WTC11 (cell line): Measurements from ENCODE around the gene OR5K4. TPM values are rescaled to one million over a fixed set of nuclear protein-coding genes. Genes with fewer than 3 reads are reported as not detected.
A peak's percentile ranks its signal among the peaks of the same experiment; 100 is the strongest.
"Not testable (repeated sequence)": the region's sequence is repeated elsewhere in the genome, so short reads cannot be mapped to it uniquely, and the experiment has no call there.

Source experiments
- ATAC-seq: fragments of 200-7000 bp; cut with Tn5 transposase; 2 replicates; pipeline ENCODE4 v1.10.0; 2021; ENCODE audit warnings: mild to moderate bottlenecking, moderate library complexity
- CTCF ChIA-PET: fragments of 300-600 bp; sonication (Branson Sonifier 250); formaldehyde crosslinking; loops from one replicate; lab custom pipeline; 2021; ENCODE audit warnings: antibody characterized with exemption; lab: Charles Lee
- POLR2A ChIA-PET: fragments of 350-600 bp; sonication (Branson Sonifier 250); formaldehyde crosslinking; loops from one replicate; lab custom pipeline; 2021; ENCODE audit warnings: antibody characterized with exemption; lab: Charles Lee
- DNase-seq: peaks from one replicate; pipeline ENCODE4 v3.0.0; 2021; ENCODE audit warnings: low spot score
- H3K27ac Mint-ChIP-seq: 2 replicates; pipeline ENCODE4 v1.8.0; 2021; ENCODE audit warnings: mixed read lengths
- H3K27me3 Mint-ChIP-seq: 2 replicates; pipeline ENCODE4 v1.8.0; 2021; ENCODE audit warnings: low read depth, mild to moderate bottlenecking, moderate library complexity, mixed read lengths
- H3K36me3 Mint-ChIP-seq: 2 replicates; pipeline ENCODE4 v1.8.0; 2021; ENCODE audit warnings: mixed read lengths
- H3K4me1 Mint-ChIP-seq: 2 replicates; pipeline ENCODE4 v1.8.0; 2022; ENCODE audit warnings: mixed read lengths
- H3K4me3 Mint-ChIP-seq: 2 replicates; pipeline ENCODE4 v1.8.0; 2021; ENCODE audit warnings: mild to moderate bottlenecking, moderate library complexity, mixed read lengths
- H3K9me3 Mint-ChIP-seq: 2 replicates; pipeline ENCODE4 v1.8.0; 2021; ENCODE audit warnings: mixed read lengths
- ATF2 ChIP-seq: sonication (generic); formaldehyde crosslinking; IDR thresholded peaks from 2 replicates; pipeline ENCODE4 v1.8.1; 2022; ENCODE audit warnings: low read depth, missing genetic modification reagents, borderline replicate concordance
- CBFB ChIP-seq: sonication (generic); formaldehyde crosslinking; IDR thresholded peaks from 2 replicates; pipeline ENCODE4 v1.8.1; 2022; ENCODE audit warnings: mild to moderate bottlenecking, low read depth, missing genetic modification reagents
- CREB1 ChIP-seq: sonication (generic); formaldehyde crosslinking; IDR thresholded peaks from 2 replicates; pipeline ENCODE4 v1.8.0; 2023; ENCODE audit warnings: mild to moderate bottlenecking, missing genetic modification reagents
- SMAD4 ChIP-seq: sonication (generic); formaldehyde crosslinking; IDR thresholded peaks from 2 replicates; pipeline ENCODE4 v1.8.0; 2022; ENCODE audit warnings: mild to moderate bottlenecking, missing genetic modification reagents
- TP53 ChIP-seq: sonication (generic); formaldehyde crosslinking; IDR thresholded peaks from 2 replicates; pipeline ENCODE4 v1.8.1; 2023; ENCODE audit warnings: mild to moderate bottlenecking, missing genetic modification reagents
- ZNF138 ChIP-seq: sonication (generic); formaldehyde crosslinking; conservative IDR thresholded peaks from 2 replicates; pipeline ENCODE4 v1.8.1; 2022; ENCODE audit warnings: mild to moderate bottlenecking, moderate library complexity, missing genetic modification reagents
- ZNF317 ChIP-seq: sonication (generic); formaldehyde crosslinking; IDR thresholded peaks from 2 replicates; pipeline ENCODE4 v1.8.1; 2023; ENCODE audit warnings: low read depth, mild to moderate bottlenecking, moderate library complexity, missing genetic modification reagents, borderline replicate concordance
- ZNF396 ChIP-seq: fragments of 250-450 bp; sonication (Bioruptor Pico); IDR thresholded peaks from 2 replicates; pipeline ENCODE4 v1.8.0; 2021; ENCODE audit warnings: mild to moderate bottlenecking, moderate library complexity, borderline replicate concordance
- ZNF423 ChIP-seq: fragments of 250-450 bp; sonication (Bioruptor Pico); IDR thresholded peaks from 2 replicates; pipeline ENCODE4 v2.1.2; 2022; ENCODE audit warnings: mild to moderate bottlenecking, moderate library complexity
- total RNA-seq: library from RNA; stranded (reverse); gene quantifications from 3 replicates; pipeline ENCODE4 v1.2.3, GENCODE V29; 2021
- TF ChIP-seq, protein P1 (sequence below): fragments of 250-450 bp; sonication (Bioruptor Pico); conservative IDR thresholded peaks from 2 replicates; pipeline ENCODE4 v1.9.0; 2021; ENCODE audit warnings: mild to moderate bottlenecking
- TF ChIP-seq, protein P2 (sequence below): fragments of 250-450 bp; sonication (Bioruptor Pico); IDR thresholded peaks from 2 replicates; pipeline ENCODE4 v1.8.0; 2021; ENCODE audit warnings: mild to moderate bottlenecking

Gene OR5K4
- total RNA-seq, 1 experiment from 2014 or later = not detected

DNA sequence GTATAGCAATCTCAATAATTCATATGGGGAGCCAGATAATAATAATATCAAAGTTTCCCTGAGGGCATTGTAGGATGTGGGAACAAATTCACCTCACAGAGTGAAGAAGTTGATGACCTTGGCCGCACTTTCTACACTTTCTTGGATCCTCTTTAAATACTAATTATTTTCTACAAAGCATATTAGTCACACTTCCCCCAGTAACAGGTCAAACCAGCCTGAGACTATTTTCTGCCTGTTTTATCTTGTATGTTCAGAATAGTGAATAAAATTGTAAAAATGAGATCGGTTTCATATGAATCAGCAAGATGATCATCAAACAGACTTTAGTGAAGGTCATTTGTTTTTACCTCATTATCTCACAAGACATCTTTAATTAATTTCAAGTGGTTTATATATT is 34.5 kb downstream of the OR5K4 start:
- no peak for TF ChIP-seq ZNF396 (CRISPR knock-in tag)
- TF ChIP-seq, protein P1, sequence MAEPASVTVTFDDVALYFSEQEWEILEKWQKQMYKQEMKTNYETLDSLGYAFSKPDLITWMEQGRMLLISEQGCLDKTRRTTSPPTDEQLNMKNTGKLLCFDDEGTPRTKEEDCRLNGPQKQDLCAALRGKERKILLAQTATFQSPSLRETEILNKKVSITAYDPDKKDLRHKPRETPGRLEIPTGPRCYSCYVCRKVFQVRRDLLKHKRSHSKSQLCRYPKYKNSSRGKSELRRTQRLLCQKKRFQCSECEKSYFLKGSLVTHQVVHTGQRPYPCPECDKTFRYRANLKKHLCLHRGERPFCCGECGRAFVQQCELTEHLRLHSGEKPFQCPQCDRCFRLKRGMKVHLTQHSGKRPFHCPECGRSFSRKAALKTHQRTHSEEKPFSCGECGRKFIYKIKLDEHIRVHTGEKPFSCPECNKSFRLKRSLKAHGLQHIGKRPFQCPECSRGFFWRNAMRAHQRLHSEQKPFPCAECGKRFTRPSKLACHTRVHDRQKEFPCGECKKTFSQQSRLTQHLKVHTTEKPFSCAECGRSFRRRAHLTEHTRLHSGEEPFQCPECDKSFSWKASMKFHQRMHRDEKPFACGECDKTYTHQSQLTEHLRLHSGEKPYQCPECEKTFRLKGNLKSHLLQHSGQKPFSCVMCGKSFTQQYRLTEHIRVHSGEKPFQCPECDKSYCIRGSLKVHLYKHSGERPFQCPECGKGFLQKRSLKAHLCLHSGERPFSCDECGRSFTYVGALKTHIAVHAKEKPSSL (CRISPR knock-in tag) = no peak
- TF ChIP-seq, all 79 proteins: peak for 0
- H3K27ac Mint-ChIP-seq = no peak overlapping the region
- H3K4me3 Mint-ChIP-seq = no peak overlapping the region
- no peaks in the 10 kb centered on the region for H3K9me3 Mint-ChIP-seq
- H3K27me3 Mint-ChIP-seq = no peaks in the 10 kb centered on the region
- no peaks in the 10 kb centered on the region for H3K36me3 Mint-ChIP-seq
- ATAC-seq (no peak), DNase-seq (no peak)
- ChIA-PET CTCF (no interaction called here), POLR2A (no interaction called here)
- no peaks in the 10 kb centered on the region for H3K4me1 Mint-ChIP-seq

- Mint-ChIP-seq H3K9me3 (no peaks in the 10 kb centered on the region), H3K4me1 (peaks cover 16% of the 10 kb centered on the region), H3K27ac (no peak within 1 kb of the TSS), H3K4me3 (no peak within 1 kb of the TSS), H3K36me3 (no peaks in the 10 kb centered on the region), H3K27me3 (no peaks in the 10 kb centered on the region)
- DNase-seq = no peak
- ChIA-PET POLR2A (no interaction called here), CTCF (no interaction called here)
- ATAC-seq = no peak
- no peak for TF ChIP-seq CBFB
- TF ChIP-seq CREB1 (CRISPR knock-in tag) = no peak
- TF ChIP-seq ATF2 (CRISPR knock-in tag) = no peak
Observed at GRCh38 chr3:98390366-98390765, 36.7 kb downstream of the OR5K4 start, which contains the start of gene OR5K3. OR5K3 (plus strand) TSS chr3:98390666; CDS start chr3:98390666, 0 bp downstream.

- ChIA-PET CTCF (no interaction called here), POLR2A (no interaction called here)
- Mint-ChIP-seq H3K27ac (no peak overlapping the region), H3K4me1 (peaks cover 37% of the 10 kb centered on the region), H3K36me3 (peaks cover 32% of the 10 kb centered on the region), H3K9me3 (peaks cover 39% of the 10 kb centered on the region), H3K27me3 (no peaks in the 10 kb centered on the region), H3K4me3 (no peak overlapping the region)
- TF ChIP-seq, protein P2, sequence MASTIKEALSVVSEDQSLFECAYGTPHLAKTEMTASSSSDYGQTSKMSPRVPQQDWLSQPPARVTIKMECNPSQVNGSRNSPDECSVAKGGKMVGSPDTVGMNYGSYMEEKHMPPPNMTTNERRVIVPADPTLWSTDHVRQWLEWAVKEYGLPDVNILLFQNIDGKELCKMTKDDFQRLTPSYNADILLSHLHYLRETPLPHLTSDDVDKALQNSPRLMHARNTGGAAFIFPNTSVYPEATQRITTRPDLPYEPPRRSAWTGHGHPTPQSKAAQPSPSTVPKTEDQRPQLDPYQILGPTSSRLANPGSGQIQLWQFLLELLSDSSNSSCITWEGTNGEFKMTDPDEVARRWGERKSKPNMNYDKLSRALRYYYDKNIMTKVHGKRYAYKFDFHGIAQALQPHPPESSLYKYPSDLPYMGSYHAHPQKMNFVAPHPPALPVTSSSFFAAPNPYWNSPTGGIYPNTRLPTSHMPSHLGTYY (CRISPR knock-in tag) = no peak
- no peak for TF ChIP-seq TP53 (CRISPR knock-in tag)
- TF ChIP-seq SMAD4 (CRISPR knock-in tag) = no peak
- no peak for ATAC-seq
- DNase-seq = no peak
Observed at GRCh38 chr3:98395101-98395500, 41.4 kb downstream of the OR5K4 start.

GRCh38 chr3:98396482-98396881 is 42.8 kb downstream of the OR5K4 start:
- peak; percentile 46; the same call in 1 of the 2 replicates for TF ChIP-seq ZNF423 (CRISPR knock-in tag)
- peaks cover 44% of the 10 kb centered on the region for H3K36me3 Mint-ChIP-seq
- CTCF ChIA-PET, H3K27me3 Mint-ChIP-seq, POLR2A ChIA-PET, H3K4me3 Mint-ChIP-seq, DNase-seq, H3K27ac Mint-ChIP-seq: not testable (repeated sequence)
- ATAC-seq = peak; percentile 29
- H3K9me3 Mint-ChIP-seq = peaks cover 53% of the 10 kb centered on the region
- H3K4me1 Mint-ChIP-seq = peaks cover 37% of the 10 kb centered on the region

GRCh38 chr3:98398513-98398912 is 44.9 kb downstream of the OR5K4 start:
- TF ChIP-seq ZNF317 (CRISPR knock-in tag) (peak; percentile 96), ZNF138 (CRISPR knock-in tag) (no peak)
- no peak for ATAC-seq
- ChIA-PET CTCF (no interaction called here), POLR2A (no interaction called here)
- H3K27me3 Mint-ChIP-seq = no peaks in the 10 kb centered on the region
- no peak overlapping the region for H3K4me3 Mint-ChIP-seq
- H3K9me3 Mint-ChIP-seq = peaks cover 69% of the 10 kb centered on the region
- H3K36me3 Mint-ChIP-seq = peaks cover 61% of the 10 kb centered on the region
- H3K27ac Mint-ChIP-seq = no peak overlapping the region
- peaks cover 37% of the 10 kb centered on the region for H3K4me1 Mint-ChIP-seq
- DNase-seq = no peak
